Subcutaneous abdominal adipose tissue (tissue), 5 donors: Measurements from ENCODE around the gene SYNDIG1.

Experiments
- H3K27ac ChIP-seq: one replicate; pipeline ENCODE4 v1.7.0; 2013; ENCODE audit warnings: low read depth, mild to moderate bottlenecking, inconsistent platforms, low read length, moderate library complexity
- H3K27me3 ChIP-seq, 5 donors: one replicate each; pipeline ENCODE4 v1.7.0; 2013; ENCODE audit warnings: low read length in 5 of 5, inconsistent platforms in 1 of 5; ENCODE audit not compliant: control insufficient read depth in 5 of 5, insufficient read depth in 4 of 5
- H3K36me3 ChIP-seq, 5 donors: one replicate each; pipeline ENCODE4 v1.7.0; 2013; ENCODE audit warnings: low read length in 5 of 5; ENCODE audit not compliant: control insufficient read depth in 5 of 5, insufficient read depth in 5 of 5
- H3K4me1 ChIP-seq, 5 donors: one replicate each; pipeline ENCODE4 v1.7.0; 2013; ENCODE audit warnings: low read length in 5 of 5, mild to moderate bottlenecking in 3 of 5, moderate library complexity in 1 of 5; ENCODE audit not compliant: control insufficient read depth in 5 of 5, insufficient read depth in 5 of 5
- H3K4me3 ChIP-seq, 5 donors: one replicate each; pipeline ENCODE4 v1.7.0; 2013; ENCODE audit warnings: low read length in 5 of 5, low read depth in 1 of 5
- H3K9ac ChIP-seq, 5 donors: one replicate each; pipeline ENCODE4 v1.7.0; 2013; ENCODE audit warnings: low read length in 5 of 5, mild to moderate bottlenecking in 4 of 5, moderate library complexity in 3 of 5
- H3K9me3 ChIP-seq, 5 donors: one replicate each; pipeline ENCODE4 v1.7.0; 2013; ENCODE audit warnings: low read length in 5 of 5; ENCODE audit not compliant: control insufficient read depth in 5 of 5
- donor health status: healthy.
- donor health status: healthy.
- donor health status: healthy.
- donor health status: healthy.
- donor health status: healthy.

The SYNDIG1 gene

DNA sequence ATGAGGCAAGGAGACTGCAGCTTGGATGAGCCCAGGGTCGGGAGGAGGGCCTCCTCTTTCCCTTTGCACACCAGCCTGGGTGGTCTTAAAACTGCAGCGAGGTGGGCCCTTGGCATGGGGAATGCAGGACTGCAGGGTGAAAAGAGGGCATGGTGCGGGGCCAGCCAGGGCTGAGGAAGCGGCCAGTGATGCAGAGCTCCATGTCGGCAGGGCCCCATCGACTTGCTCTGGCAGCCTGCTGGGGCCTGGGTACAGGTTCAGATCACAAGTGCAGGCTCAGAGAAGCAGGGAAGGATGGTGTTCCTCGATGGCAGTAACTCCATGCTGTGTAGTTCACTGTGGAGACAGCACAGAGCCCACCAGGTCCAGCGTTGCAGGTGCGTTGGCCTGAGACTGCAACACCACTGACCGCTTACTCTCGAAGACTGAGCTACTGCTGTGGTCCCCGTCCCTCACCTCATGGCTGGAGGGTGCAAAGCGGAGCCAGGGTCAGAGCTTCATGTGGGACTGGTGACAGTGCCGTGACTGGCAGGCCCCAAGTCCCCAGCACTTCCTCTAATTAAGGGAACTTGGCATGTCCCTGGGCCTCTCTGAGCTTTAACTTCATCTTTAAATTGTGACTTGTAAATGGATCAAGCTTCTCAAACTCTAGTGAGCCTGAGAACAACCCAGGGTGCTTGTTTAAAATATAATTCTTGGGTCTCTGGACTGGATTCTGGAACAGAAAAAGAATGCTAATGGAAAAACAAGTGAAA lies 223.2 kb downstream of the SYNDIG1 start:
- Histone ChIP-seq H3K4me1 (peaks cover 0 to 17% (median 13%) of the 10 kb centered on the region in 5 donors), H3K27me3 (peaks cover 0 to 5% (median 0%) of the 10 kb centered on the region in 5 donors), H3K27ac (no peak overlapping the region), H3K9ac (no peak overlapping the region), H3K4me3 (no peak overlapping the region), H3K36me3 (no peaks in the 10 kb centered on the region), H3K9me3 (peaks cover 0 to 3% (median 0%) of the 10 kb centered on the region in 5 donors)

DNA sequence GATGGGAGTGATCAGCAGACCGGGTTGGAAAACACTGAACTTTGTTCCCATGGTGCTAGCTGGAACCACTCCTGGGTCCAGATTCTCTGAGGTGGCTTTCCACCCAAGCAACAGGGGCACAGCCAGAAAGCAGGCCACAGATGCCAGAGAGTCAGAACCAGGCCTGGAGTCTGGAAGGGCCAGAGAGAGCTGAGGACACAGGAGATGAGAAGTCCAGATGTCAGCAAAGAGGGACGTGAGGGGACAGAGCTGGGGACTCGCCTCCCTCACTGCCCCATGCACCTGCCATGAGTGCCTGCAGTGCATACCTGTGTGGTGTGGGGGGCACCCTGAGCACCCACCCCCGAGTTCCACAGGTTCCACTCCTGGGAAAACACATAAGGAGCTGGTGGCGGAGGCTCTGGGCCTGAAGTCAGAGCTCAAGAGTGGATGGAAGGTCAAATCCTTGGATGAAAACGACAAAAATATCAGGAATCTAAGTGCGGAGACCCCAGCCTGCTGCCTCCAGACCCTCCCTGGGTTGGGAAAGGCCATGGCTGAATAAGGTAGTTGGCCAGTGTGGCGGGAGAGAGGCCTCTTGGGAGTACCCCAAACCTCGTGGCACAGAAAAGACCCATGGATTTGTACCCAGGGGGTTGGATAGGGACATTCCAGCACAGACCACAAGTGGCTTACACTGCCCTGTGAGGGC lies 224.2 kb downstream of the SYNDIG1 start:
- Histone ChIP-seq H3K36me3 (no peaks in the 10 kb centered on the region), H3K9me3 (no peaks in the 10 kb centered on the region), H3K4me3 (no peak overlapping the region), H3K27ac (no peak overlapping the region), H3K27me3 (peaks cover 0 to 5% (median 0%) of the 10 kb centered on the region in 5 donors), H3K9ac (no peak overlapping the region), H3K4me1 (peaks cover 0 to 17% (median 13%) of the 10 kb centered on the region in 5 donors)

DNA sequence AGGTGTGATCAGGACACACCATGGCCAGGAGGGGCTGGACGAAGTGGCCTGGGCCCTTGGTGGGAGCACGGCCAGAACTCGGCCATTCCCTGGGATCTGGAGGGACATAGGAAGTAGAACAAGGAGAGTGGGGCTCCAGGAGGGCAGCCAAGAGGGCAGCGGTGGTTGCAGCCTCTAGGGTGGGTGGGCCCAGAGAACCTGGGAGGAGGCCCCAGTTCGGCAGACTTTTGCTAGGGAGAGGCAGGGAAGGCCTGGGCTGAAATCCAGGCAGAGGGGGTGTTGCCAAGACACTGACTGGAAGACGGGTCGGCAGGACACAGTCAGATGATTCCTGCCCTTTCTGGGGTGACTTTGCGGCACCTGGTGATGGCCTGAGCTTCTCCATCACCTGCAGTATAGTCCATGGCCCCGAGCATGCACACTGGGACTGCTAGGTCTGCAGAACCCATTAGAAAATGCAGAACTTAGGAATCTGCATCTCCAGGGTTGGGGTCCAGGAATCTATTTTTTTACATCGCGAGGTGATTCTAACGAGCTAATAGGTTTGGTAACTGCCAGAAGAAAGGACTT lies 224.8 kb downstream of the SYNDIG1 start:
- Histone ChIP-seq H3K4me3 (no peak overlapping the region), H3K27me3 (peaks cover 0 to 5% (median 0%) of the 10 kb centered on the region in 5 donors), H3K36me3 (no peaks in the 10 kb centered on the region), H3K9ac (no peak overlapping the region), H3K27ac (no peak overlapping the region), H3K4me1 (peaks cover 0 to 17% (median 13%) of the 10 kb centered on the region in 5 donors), H3K9me3 (no peaks in the 10 kb centered on the region)

DNA sequence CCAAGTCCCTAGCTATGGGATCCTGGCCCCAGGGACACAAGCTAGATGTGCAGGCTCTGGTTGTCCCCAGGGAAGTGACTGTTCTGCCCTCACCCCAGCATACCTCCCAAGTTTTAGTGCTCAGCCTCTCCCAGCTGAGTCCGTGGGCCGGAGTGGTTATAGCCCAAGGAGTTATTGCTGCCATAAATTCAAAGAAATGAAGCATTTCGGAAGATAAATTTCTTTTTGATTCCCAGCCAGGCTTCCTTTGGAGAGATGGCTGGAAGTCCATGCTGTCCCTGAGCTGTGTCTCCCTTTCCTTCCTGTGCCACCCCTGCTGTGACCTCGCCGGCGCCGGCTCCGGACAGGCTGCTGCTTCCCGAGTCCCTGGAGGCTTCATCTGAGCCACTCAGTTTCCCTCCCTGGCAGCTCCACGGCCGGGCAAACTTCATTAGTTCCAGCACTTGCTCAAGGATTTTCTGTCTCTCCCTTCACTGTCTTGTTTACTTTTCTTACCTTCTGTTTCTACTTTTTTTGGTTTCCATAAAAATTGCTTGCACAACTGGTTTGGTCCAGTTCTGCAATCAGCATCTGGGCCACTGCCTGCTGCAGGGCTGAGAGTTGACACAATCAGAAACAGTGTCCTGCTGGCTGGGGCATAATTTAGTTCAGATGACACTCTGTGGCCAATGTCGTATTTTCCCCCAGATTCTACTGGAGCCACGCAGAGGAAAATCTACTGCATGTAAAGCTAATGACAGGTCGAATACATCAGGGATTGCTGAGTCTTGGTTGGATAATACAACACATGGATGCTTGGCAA lies 225.5 kb downstream of the SYNDIG1 start:
- Histone ChIP-seq H3K9ac (no peak overlapping the region), H3K9me3 (no peaks in the 10 kb centered on the region), H3K4me3 (no peak overlapping the region), H3K27ac (no peak overlapping the region), H3K4me1 (peaks cover 0 to 17% (median 13%) of the 10 kb centered on the region in 5 donors), H3K36me3 (no peaks in the 10 kb centered on the region), H3K27me3 (peaks cover 0 to 5% (median 5%) of the 10 kb centered on the region in 5 donors)

DNA sequence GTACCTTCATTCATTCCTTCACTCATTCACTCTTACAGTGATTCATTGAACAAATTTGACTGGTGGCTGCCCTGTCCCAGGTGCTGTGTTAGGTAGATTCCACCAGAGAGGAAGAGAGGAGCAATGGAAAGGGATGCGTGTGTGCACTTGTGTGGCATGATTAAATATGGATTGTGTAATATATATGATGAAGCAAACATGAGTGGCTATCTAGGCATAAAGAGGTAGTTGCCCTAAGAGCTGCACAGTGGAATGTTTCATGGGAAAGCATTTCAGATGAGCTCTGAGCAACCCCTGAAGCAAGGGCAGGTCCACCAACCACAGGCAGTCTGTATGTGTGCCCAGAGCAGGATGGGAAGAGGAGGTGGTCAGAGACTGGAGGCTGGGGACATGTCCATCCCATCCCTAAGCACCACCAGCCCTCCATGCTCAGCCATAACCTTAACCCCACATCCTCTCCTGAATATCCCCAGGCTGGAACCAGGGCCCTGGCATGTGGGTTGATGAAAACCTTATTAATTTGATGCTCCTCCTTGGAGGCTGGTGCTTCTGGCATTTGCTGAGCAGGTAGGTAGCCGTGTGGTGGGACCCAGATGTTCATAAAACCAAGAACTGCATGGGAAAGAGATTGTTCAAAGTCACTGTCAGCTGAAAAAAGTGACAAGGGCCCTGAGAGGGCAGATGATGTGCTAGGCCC lies 226.2 kb downstream of the SYNDIG1 start:
- Histone ChIP-seq H3K4me3 (no peak overlapping the region), H3K27me3 (peaks cover 0 to 5% (median 5%) of the 10 kb centered on the region in 5 donors), H3K27ac (no peak overlapping the region), H3K4me1 (peaks cover 0 to 17% (median 13%) of the 10 kb centered on the region in 5 donors), H3K9ac (no peak overlapping the region), H3K36me3 (no peaks in the 10 kb centered on the region), H3K9me3 (no peaks in the 10 kb centered on the region)

DNA sequence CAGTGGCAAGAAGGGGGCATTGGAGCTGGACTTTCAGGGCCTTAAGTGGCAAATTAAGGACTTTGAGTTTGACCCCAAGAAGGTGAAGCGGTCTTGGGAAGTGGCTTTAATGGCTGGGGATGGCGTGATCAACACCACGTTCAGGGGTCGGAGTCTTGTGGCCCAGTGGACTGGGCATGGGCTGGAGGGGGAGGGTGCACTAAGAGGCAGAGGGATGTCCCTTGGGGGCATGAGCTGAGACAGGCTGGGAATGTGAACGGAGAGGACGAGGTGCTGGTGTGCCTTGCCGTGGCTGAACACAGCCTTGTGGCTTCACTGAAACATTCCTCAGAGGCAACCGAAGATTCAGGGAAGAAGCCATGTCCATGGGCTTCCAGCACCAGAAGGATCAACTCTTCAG lies 227.0 kb downstream of the SYNDIG1 start:
- H3K4me3 ChIP-seq: no peak overlapping the region
- no peak overlapping the region for H3K27ac ChIP-seq
- peaks cover 0 to 5% (median 5%) of the 10 kb centered on the region in 5 donors for H3K27me3 ChIP-seq
- H3K4me1 ChIP-seq: peaks cover 0 to 17% (median 13%) of the 10 kb centered on the region in 5 donors
- no peaks in the 10 kb centered on the region for H3K36me3 ChIP-seq
- no peaks in the 10 kb centered on the region for H3K9me3 ChIP-seq
- H3K9ac ChIP-seq: no peak overlapping the region

DNA sequence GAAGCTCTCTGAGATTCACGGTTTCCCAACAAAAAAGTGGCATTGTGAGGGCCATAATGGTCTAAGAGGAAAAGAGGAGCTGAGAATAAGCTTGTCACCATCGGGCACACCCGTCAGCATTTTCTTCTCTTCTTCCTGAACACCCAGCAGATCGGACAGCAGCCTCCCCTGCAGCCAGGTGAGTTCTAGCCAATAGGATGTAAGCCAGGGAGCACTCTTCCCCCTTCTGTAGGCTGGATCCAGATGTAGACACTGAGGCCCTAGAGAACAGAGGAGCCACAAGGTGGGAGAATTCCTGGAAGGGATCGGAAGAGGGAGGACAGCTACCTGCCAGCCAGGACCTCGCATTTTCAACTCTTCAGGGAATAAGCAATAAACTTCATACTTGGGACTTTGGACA lies 228.0 kb downstream of the SYNDIG1 start:
- H3K36me3 ChIP-seq: no peaks in the 10 kb centered on the region
- peaks cover 0 to 17% (median 13%) of the 10 kb centered on the region in 5 donors for H3K4me1 ChIP-seq
- H3K9me3 ChIP-seq: no peaks in the 10 kb centered on the region
- H3K9ac ChIP-seq: no peak overlapping the region
- H3K4me3 ChIP-seq: no peak overlapping the region
- H3K27ac ChIP-seq: no peak overlapping the region
- peaks cover 0 to 9% (median 0%) of the 10 kb centered on the region in 5 donors for H3K27me3 ChIP-seq

DNA sequence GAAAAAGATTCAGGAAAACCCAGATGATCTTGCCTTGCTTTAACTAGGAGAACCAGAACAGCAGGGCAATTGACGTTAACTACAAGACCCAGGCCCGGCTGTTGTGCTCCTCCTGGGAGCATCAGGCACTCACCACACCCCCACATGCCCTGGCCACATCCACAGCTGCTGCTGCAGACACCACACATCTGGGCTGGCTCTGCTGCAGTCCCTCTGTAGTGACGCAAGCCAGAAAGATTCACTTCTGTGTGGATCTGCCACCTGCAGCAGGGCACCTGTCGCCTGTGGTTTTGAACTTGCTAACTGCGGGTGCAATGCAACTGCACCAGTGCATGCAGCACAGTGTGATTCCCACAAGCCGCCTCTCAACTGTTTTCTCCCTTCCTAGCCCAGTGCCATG lies 228.8 kb downstream of the SYNDIG1 start:
- Histone ChIP-seq H3K27ac (no peak overlapping the region), H3K36me3 (no peaks in the 10 kb centered on the region), H3K9me3 (no peaks in the 10 kb centered on the region), H3K9ac (no peak overlapping the region), H3K27me3 (peaks cover 0 to 9% (median 7%) of the 10 kb centered on the region in 5 donors), H3K4me3 (no peak overlapping the region), H3K4me1 (peaks cover 0 to 17% (median 13%) of the 10 kb centered on the region in 5 donors)

DNA sequence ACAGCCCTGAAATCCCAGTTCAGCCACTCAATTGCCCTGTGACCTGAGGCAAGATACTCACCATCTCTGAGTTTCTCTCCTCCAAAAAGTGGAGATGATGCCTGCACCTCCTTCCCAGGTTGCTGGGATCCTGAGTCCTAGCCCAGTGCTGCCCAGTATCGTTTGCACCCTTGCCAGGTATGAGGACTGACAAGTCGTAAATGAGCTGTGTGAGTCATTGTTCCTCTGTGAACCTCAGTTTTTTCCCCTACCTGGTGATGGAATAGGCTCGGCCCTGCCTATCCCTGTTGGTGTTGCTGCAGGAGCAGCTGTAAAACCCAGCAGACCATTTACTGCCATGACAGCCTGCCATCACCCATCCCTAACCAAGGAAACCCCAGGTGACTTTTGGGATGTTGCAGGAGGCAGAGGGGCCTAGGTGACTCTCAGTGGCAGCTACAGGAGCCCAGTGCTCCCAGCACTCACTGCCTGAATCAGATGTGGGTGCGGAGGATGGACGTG lies 229.3 kb downstream of the SYNDIG1 start:
- Histone ChIP-seq H3K9ac (no peak overlapping the region), H3K4me1 (peaks cover 0 to 17% (median 13%) of the 10 kb centered on the region in 5 donors), H3K4me3 (no peak overlapping the region), H3K9me3 (no peaks in the 10 kb centered on the region), H3K36me3 (no peaks in the 10 kb centered on the region), H3K27ac (no peak overlapping the region), H3K27me3 (peaks cover 0 to 10% (median 8%) of the 10 kb centered on the region in 5 donors)
